ENCODE measurements around the gene EIF6. TPM values are rescaled to one million over a fixed set of nuclear protein-coding genes. Genes with fewer than 3 reads are reported as not detected.

Gene EIF6
- total and polyA plus RNA-seq, 2 experiments from 2014 or later, result 166 to 245 TPM

DNA sequence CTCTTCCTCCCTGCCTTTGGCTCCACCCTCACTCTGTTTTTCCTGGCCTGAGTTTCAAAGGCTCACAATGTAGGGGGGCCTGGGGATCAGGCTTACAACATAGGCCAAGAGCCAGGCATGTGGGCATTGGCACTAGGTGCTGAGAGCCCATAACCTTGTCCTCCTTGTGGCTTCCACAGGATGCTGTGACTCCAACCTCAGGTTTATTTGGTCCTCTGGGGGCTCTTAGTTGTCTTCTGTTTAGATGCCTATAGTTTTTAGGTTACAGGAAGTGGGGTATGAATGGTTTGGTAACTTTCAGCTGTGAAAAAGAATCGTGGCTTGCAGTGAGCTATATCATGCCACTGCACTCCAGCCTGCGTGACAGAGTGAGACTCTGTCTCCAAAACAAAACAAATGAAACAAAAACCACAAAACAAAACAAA lies 32.5 kb downstream of the EIF6 start:
- 86 to 89% methylated on average over 2 of the region's 2 CpGs for WGBS, 2 experiments (ENCODE audit: low coverage in 1 of 2, low lambda C conversion rate in 2 of 2, missing lambda C conversion rate in 2 of 2)
- Histone ChIP-seq H3K36me3 (ENCODE audit: low read depth) (no peaks in the 10 kb centered on the region), H4K20me1 (ENCODE audit: insufficient read depth) (no peaks in the 10 kb centered on the region), H3K9me2 (ENCODE audit: insufficient read depth) (no peaks in the 10 kb centered on the region), H3K4me3 (no peak overlapping the region), H3K9ac (no peak overlapping the region), H3K4me1 (ENCODE audit: insufficient read depth) (no peaks in the 10 kb centered on the region), H3K9me3 (ENCODE audit: low read depth) (no peaks in the 10 kb centered on the region), H3K4me2 (ENCODE audit: unreplicated experiment) (no peak overlapping the region), H3K27ac (no peak overlapping the region), H3F3A (ENCODE audit: insufficient read depth) (no peaks in the 10 kb centered on the region), H3K79me2 (ENCODE audit: insufficient read depth) (no peaks in the 10 kb centered on the region), H2AFZ (no peak overlapping the region), H3K27me3 (replicated peaks; ENCODE audit: insufficient read depth) (no peaks in the 10 kb centered on the region)
- in situ Hi-C loops (cut with MboI), result no loop called here
- TF ChIP-seq EZH2phosphoT487 (IDR thresholded peaks at IDR 0.05; ENCODE audit: insufficient read depth, low read depth) (no peak), EZH2 (IDR thresholded peaks at IDR 0.05; ENCODE audit: insufficient read depth, poor library complexity, severe bottlenecking) (no peak)
- no peak for DNase-seq

DNA sequence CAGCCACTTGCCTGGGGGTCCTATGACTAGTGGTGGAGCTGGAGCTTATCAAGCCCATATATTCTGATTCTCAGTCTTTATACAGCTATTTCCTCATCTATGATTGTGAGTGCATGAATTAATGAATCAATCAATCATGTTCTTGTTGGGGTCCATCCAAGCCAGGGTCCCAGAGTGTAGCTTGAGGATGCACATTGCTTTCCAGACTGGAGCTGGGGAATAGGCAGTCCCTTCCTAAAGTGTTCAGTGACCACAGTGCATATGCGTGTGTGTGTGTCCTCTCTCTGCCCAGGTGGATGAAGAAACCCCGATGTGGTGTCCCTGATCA lies 33.0 kb downstream of the EIF6 start:
- Histone ChIP-seq H3K27me3 (replicated peaks; ENCODE audit: insufficient read depth) (no peaks in the 10 kb centered on the region), H3K36me3 (ENCODE audit: low read depth) (no peaks in the 10 kb centered on the region), H3K4me1 (ENCODE audit: insufficient read depth) (no peaks in the 10 kb centered on the region), H3K9me3 (ENCODE audit: low read depth) (no peaks in the 10 kb centered on the region), H3K4me3 (no peak overlapping the region), H3K79me2 (ENCODE audit: insufficient read depth) (no peaks in the 10 kb centered on the region), H3F3A (ENCODE audit: insufficient read depth) (no peaks in the 10 kb centered on the region), H4K20me1 (ENCODE audit: insufficient read depth) (no peaks in the 10 kb centered on the region), H3K9me2 (ENCODE audit: insufficient read depth) (no peaks in the 10 kb centered on the region), H3K4me2 (ENCODE audit: unreplicated experiment) (no peak overlapping the region), H3K27ac (no peak overlapping the region), H2AFZ (no peak overlapping the region), H3K9ac (no peak overlapping the region)
- DNase-seq, result no peak
- WGBS, 2 experiments (ENCODE audit: low coverage in 1 of 2, low lambda C conversion rate in 2 of 2, missing lambda C conversion rate in 2 of 2), result 94 to 100% methylated on average over 2 of the region's 2 CpGs
- in situ Hi-C loops (cut with MboI), result no loop called here
- TF ChIP-seq EZH2phosphoT487 (IDR thresholded peaks at IDR 0.05; ENCODE audit: insufficient read depth, low read depth), result no peak
- TF ChIP-seq EZH2 (IDR thresholded peaks at IDR 0.05; ENCODE audit: insufficient read depth, poor library complexity, severe bottlenecking), result no peak

DNA sequence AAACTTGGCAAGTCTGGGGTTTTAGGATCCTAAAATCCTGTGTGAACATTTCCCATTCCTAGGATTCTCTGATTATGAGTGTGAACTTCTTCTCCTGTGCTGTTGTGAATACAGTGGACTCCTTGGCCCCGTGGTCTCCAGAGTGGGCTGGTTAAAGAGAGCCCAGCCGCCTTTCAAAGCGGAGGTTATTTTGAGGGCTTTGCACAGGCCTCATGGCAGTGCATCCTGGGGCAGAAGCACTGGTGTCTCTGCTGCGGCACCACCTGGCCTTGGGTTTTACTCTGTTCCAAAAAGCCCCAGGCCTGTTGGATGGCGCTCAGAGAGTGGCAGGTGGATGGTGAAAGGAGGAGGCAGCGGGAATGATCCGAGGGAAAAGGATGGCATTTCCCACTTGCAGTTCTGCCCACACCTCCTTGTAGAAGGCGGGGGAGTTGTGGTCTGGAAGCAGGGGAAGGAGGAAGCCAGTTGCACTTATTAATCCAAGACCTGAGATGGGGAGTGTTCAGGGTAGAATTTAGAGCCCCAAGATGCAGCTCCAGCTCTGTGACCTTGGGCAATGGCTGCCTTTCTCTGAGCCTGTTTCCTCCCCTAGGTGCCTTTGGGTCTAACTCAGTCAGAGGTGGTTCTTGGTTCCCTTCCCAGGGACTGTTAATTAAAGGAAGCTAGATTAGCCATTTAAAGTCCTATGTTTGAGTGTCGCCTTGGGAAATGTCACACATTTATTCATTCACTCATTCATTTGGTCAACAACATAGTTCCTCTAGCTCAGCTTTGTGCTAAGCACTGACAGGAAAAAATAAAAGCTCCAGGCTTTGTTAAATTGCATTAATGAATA lies 35.7 kb downstream of the EIF6 start:
- Histone ChIP-seq H3K9me2 (ENCODE audit: insufficient read depth) (no peaks in the 10 kb centered on the region), H3K27me3 (replicated peaks; ENCODE audit: insufficient read depth) (no peaks in the 10 kb centered on the region), H3K4me2 (ENCODE audit: unreplicated experiment) (no peak overlapping the region), H3K36me3 (ENCODE audit: low read depth) (no peaks in the 10 kb centered on the region), H3K27ac (no peak overlapping the region), H3K79me2 (ENCODE audit: insufficient read depth) (no peaks in the 10 kb centered on the region), H2AFZ (no peak overlapping the region), H4K20me1 (ENCODE audit: insufficient read depth) (no peaks in the 10 kb centered on the region), H3F3A (ENCODE audit: insufficient read depth) (no peaks in the 10 kb centered on the region), H3K4me3 (no peak overlapping the region), H3K9ac (no peak overlapping the region), H3K4me1 (ENCODE audit: insufficient read depth) (no peaks in the 10 kb centered on the region), H3K9me3 (ENCODE audit: low read depth) (no peaks in the 10 kb centered on the region)
- WGBS, 2 experiments (ENCODE audit: low coverage in 1 of 2, low lambda C conversion rate in 2 of 2, missing lambda C conversion rate in 2 of 2), result 90 to 92% methylated on average over 9 of the region's 9 CpGs
- in situ Hi-C loops (cut with MboI), result no loop called here
- no peak for DNase-seq
- TF ChIP-seq EZH2phosphoT487 (IDR thresholded peaks at IDR 0.05; ENCODE audit: insufficient read depth, low read depth) (no peak), EZH2 (IDR thresholded peaks at IDR 0.05; ENCODE audit: insufficient read depth, poor library complexity, severe bottlenecking) (no peak)

DNA sequence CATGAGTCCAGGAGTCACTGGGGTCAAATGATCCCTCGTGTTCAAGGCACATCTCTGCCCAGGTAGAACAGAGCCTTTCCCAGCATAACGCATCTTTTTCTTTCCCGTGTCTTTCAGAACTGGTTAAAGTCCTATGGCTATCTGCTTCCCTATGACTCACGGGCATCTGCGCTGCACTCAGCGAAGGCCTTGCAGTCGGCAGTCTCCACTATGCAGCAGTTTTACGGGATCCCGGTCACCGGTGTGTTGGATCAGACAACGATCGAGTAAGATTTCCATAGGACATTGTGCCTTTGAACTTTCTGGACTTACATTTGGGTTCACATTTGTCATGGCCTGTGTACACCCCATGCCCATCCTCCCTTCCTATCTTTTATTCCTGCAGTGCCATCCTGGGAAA lies 37.8 kb downstream of the EIF6 start:
- H3K4me1 ChIP-seq (ENCODE audit: insufficient read depth), result no peaks in the 10 kb centered on the region

More for the DNA sequence above, 37.8 kb downstream of the EIF6 start:
- H3K9me3 ChIP-seq (ENCODE audit: low read depth), result no peaks in the 10 kb centered on the region
- 94 to 96% methylated on average over 12 of the region's 12 CpGs for WGBS, 2 experiments (ENCODE audit: low coverage in 1 of 2, low lambda C conversion rate in 2 of 2, missing lambda C conversion rate in 2 of 2)
- no peaks in the 10 kb centered on the region for H3K27me3 ChIP-seq (replicated peaks; ENCODE audit: insufficient read depth)
- no peaks in the 10 kb centered on the region for H3K9me2 ChIP-seq (ENCODE audit: insufficient read depth)
- no peaks in the 10 kb centered on the region for H3K36me3 ChIP-seq (ENCODE audit: low read depth)
- in situ Hi-C loops (cut with MboI), result no loop called here
- no peak overlapping the region for H3K9ac ChIP-seq
- H3K27ac ChIP-seq, result no peak overlapping the region
- H3K4me3 ChIP-seq, result no peak overlapping the region
- H3K79me2 ChIP-seq (ENCODE audit: insufficient read depth), result no peaks in the 10 kb centered on the region
- TF ChIP-seq EZH2phosphoT487 (IDR thresholded peaks at IDR 0.05; ENCODE audit: insufficient read depth, low read depth) (no peak), EZH2 (IDR thresholded peaks at IDR 0.05; ENCODE audit: insufficient read depth, poor library complexity, severe bottlenecking) (no peak)
- no peak for DNase-seq
- H2AFZ ChIP-seq, result no peak overlapping the region
- H4K20me1 ChIP-seq (ENCODE audit: insufficient read depth), result no peaks in the 10 kb centered on the region
- no peaks in the 10 kb centered on the region for H3F3A ChIP-seq (ENCODE audit: insufficient read depth)
- H3K4me2 ChIP-seq (ENCODE audit: unreplicated experiment), result no peak overlapping the region
